GM20000 (cell line): Measurements from ENCODE around the gene PSENEN.

Experiments used
- DNase-seq: peaks from one replicate; pipeline ENCODE4 v3.0.0; 2012; ENCODE audit warnings: low spot score
- CTCF ChIP-seq: IDR thresholded peaks from 2 replicates; pipeline ENCODE4 v1.5.1; 2012; ENCODE audit warnings: mild to moderate bottlenecking, control low read depth; ENCODE audit errors: extremely low read depth, missing control alignments

Gene PSENEN

GRCh38 chr19:35787227-35787799 is 41.9 kb downstream of the PSENEN start:
- TF ChIP-seq CTCF, result no peak

GRCh38 chr19:35788205-35788960 is 42.9 kb downstream of the PSENEN start:
- DNase-seq, result no peak
- no peak for TF ChIP-seq CTCF

More at GRCh38 chr19:35787227-35787799, 41.9 kb downstream of the PSENEN start:
- no peak for DNase-seq

GRCh38 chr19:35789195-35789977 is 43.9 kb downstream of the PSENEN start:
- no peak for TF ChIP-seq CTCF
- DNase-seq, result no peak

GRCh38 chr19:35789978-35790944 is 44.8 kb downstream of the PSENEN start:
- DNase-seq, result no peak
- TF ChIP-seq CTCF, result no peak

- no peak for DNase-seq
- no peak for TF ChIP-seq CTCF
These were observed 45.7 kb downstream of the PSENEN start for GRCh38 chr19:35790981-35791813.

- no peak for DNase-seq
- TF ChIP-seq CTCF, result no peak
These were observed 46.4 kb downstream of the PSENEN start for GRCh38 chr19:35791814-35792279.
